GM12878 (cell line): Measurements from ENCODE around the gene POLR1D.

ENCODE experiments used
- ATF2 ChIP-seq: IDR thresholded peaks from 2 replicates; pipeline ENCODE4 v1.6.1; 2012; ENCODE audit warnings: low read length, inconsistent platforms
- EED ChIP-seq: sonication (generic); IDR thresholded peaks from 2 replicates; pipeline ENCODE4 v1.6.1; 2016; ENCODE audit warnings: antibody characterized with exemption, low read depth
- EP300 ChIP-seq, 2 experiments: fragments of 150-350 bp in 1 of 2; IDR thresholded peaks; 2 replicates each; pipeline ENCODE4 v1.6.1; 2011 to 2012; ENCODE audit warnings: low read depth in 2 of 2, low read length in 2 of 2, borderline replicate concordance in 1 of 2, improper control_type of control experiment in 1 of 2, inconsistent platforms in 1 of 2; ENCODE audit not compliant: control insufficient read depth in 1 of 2
- GABPA ChIP-seq: IDR thresholded peaks from 2 replicates; pipeline ENCODE4 v1.6.1; 2014; ENCODE audit warnings: antibody characterized with exemption, low read depth, mild to moderate bottlenecking, inconsistent platforms
- JUNB ChIP-seq: IDR thresholded peaks from 2 replicates; pipeline ENCODE4 v1.6.1; 2016; ENCODE audit warnings: antibody characterized with exemption, mild to moderate bottlenecking
- NFIC ChIP-seq: IDR thresholded peaks from 2 replicates; pipeline ENCODE4 v1.6.1; 2012; ENCODE audit warnings: low read depth, mild to moderate bottlenecking, inconsistent platforms, low read length, moderate library complexity
- POLR2A ChIP-seq: IDR thresholded peaks from 2 replicates; pipeline ENCODE4 v1.6.1; 2011; ENCODE audit warnings: low read depth, mild to moderate bottlenecking, low read length
- POLR2AphosphoS5 ChIP-seq: IDR thresholded peaks from 2 replicates; pipeline ENCODE4 v1.6.1; 2011; ENCODE audit warnings: mild to moderate bottlenecking, low read length, inconsistent platforms
- RELA ChIP-seq: fragments of 450-650 bp; IDR thresholded peaks from 2 replicates; pipeline ENCODE4 v1.8.0; 2014; ENCODE audit warnings: borderline replicate concordance; ENCODE audit not compliant: partially characterized antibody
- REST ChIP-seq: IDR thresholded peaks from 2 replicates; pipeline ENCODE4 v1.6.1; 2012; ENCODE audit warnings: mild to moderate bottlenecking, low read depth, low read length
- ZBED1 ChIP-seq: IDR thresholded peaks from 2 replicates; pipeline ENCODE4 v1.6.1; 2016; ENCODE audit warnings: borderline replicate concordance

GRCh38 chr13:27573265-27573664 lies 48.4 kb upstream of the POLR1D start:
- TF ChIP-seq POLR2A (no peak), NFIC (no peak), JUNB (no peak), ATF2 (no peak), EED (no peak), REST (no peak), POLR2AphosphoS5 (no peak), GABPA (no peak), EP300 (IDR thresholded peaks at IDR 0.05; ENCODE audit: borderline replicate concordance in 1 of 2, control insufficient read depth in 1 of 2, low read depth in 2 of 2, low read length in 2 of 2) (no peak), ZBED1 (no peak), RELA (no peak)
